Measurements from ENCODE around the gene SLC35B2.

The SLC35B2 gene

GRCh38 chr6:44219815-44220784, 37.2 kb downstream of the SLC35B2 start:
- DNase-seq: no peak

- no peak for DNase-seq
Measured at GRCh38 chr6:44219053-44219814, 38.1 kb downstream of the SLC35B2 start.

GRCh38 chr6:44217332-44218143, 39.8 kb downstream of the SLC35B2 start:
- no peak for DNase-seq

- peak; percentile 14 for DNase-seq
Measured at GRCh38 chr6:44216677-44217331, 40.5 kb downstream of the SLC35B2 start, which contains the start of gene MYMX. Gene MYMX, plus strand, starts transcription at chr6:44216926. Its CDS starts 546 bp downstream, at chr6:44217472.

- DNase-seq: no peak
Measured at GRCh38 chr6:44214307-44214706, 43.0 kb downstream of the SLC35B2 start.

GRCh38 chr6:44211284-44211683, 46.0 kb downstream of the SLC35B2 start:
- no peak for DNase-seq

- no peak for DNase-seq
Measured at GRCh38 chr6:44207966-44208365, 49.4 kb downstream of the SLC35B2 start.

All from NCI-H1694 treated with DMSO at 0.1 percent for 48 hours (cell line).